GM12865 (cell line): ENCODE results near the gene CARD11.

Experiments
- DNase-seq: peaks from one replicate; pipeline ENCODE4 v3.0.0; 2010; ENCODE audit warnings: low read depth
- H3K4me3 ChIP-seq: 2 replicates; pipeline ENCODE4 v1.5.1; 2011; ENCODE audit warnings: mild to moderate bottlenecking, low read depth, low read length, control low read depth
- CTCF ChIP-seq: IDR thresholded peaks from 2 replicates; pipeline ENCODE4 v1.5.1; 2011; ENCODE audit warnings: low read length, control low read depth, low read depth, inconsistent platforms; ENCODE audit not compliant: insufficient read depth; ENCODE audit errors: missing control alignments

The CARD11 gene

GRCh38 chr7:2928256-2928612 lies 115.4 kb downstream of the CARD11 start:
- TF ChIP-seq CTCF: no peak
- no peak overlapping the region for H3K4me3 ChIP-seq
- no peak for DNase-seq

GRCh38 chr7:2927592-2927991 lies 116.1 kb downstream of the CARD11 start:
- DNase-seq: no peak
- H3K4me3 ChIP-seq: no peak overlapping the region
- TF ChIP-seq CTCF: no peak

- no peak for DNase-seq
- H3K4me3 ChIP-seq: no peak overlapping the region
- TF ChIP-seq CTCF: no peak
These were observed 116.7 kb downstream of the CARD11 start for GRCh38 chr7:2926896-2927405.

- no peak for DNase-seq
These were observed 117.4 kb downstream of the CARD11 start for GRCh38 chr7:2926120-2926895.

GRCh38 chr7:2924866-2925840 lies 118.5 kb downstream of the CARD11 start:
- DNase-seq: no peak
- no peak for TF ChIP-seq CTCF
- H3K4me3 ChIP-seq: no peak overlapping the region

More at GRCh38 chr7:2926120-2926895, 117.4 kb downstream of the CARD11 start:
- H3K4me3 ChIP-seq: no peak overlapping the region
- no peak for TF ChIP-seq CTCF

- no peak for DNase-seq
- no peak for TF ChIP-seq CTCF
- H3K4me3 ChIP-seq: no peak overlapping the region
These were observed 119.6 kb downstream of the CARD11 start for GRCh38 chr7:2923886-2924574.
